Prostate gland (tissue), 2 donors: ENCODE data around the gene ZNF492. TPM values are rescaled to one million over a fixed set of nuclear protein-coding genes. Genes with fewer than 3 reads are reported as not detected.
"Not testable (repeated sequence)": the region's sequence is repeated elsewhere in the genome, so short reads cannot be mapped to it uniquely, and the experiment has no call there.

Source experiments
- DNase-seq: peaks from one replicate; pipeline ENCODE4 v3.0.0-alpha.2; 2019; ENCODE audit warnings: low spot score
- H3K27ac ChIP-seq, 2 donors: fragments of 200-600 bp; sonication (generic); 2 replicates each; pipeline ENCODE4 v1.5.1; 2017 to 2019
- H3K27me3 ChIP-seq: fragments of 200-600 bp; sonication (generic); replicated peaks from 2 replicates; pipeline ENCODE4 v1.5.1; 2019; ENCODE audit not compliant: insufficient read depth
- H3K36me3 ChIP-seq, 2 donors: fragments of 200-600 bp; sonication (generic); 1 replicate in 1 of 2; 2 replicates in 1 of 2; pipeline versions ENCODE4 v1.5.1 to v1.8.1; 2017 to 2019
- H3K4me1 ChIP-seq: fragments of 200-600 bp; sonication (generic); replicated peaks from 2 replicates; pipeline ENCODE4 v1.5.1; 2019
- H3K4me3 ChIP-seq, 2 donors: fragments of 200-600 bp; sonication (generic); 2 replicates each; pipeline ENCODE4 v1.5.1; 2017 to 2019
- H3K9me3 ChIP-seq: fragments of 200-600 bp; sonication (generic); 2 replicates; pipeline ENCODE4 v1.5.1; 2017
- POLR2A ChIP-seq: fragments of 450-650 bp; IDR thresholded peaks from one replicate; pipeline ENCODE4 v1.6.1; 2016; ENCODE audit warnings: antibody characterized with exemption, mild to moderate bottlenecking
- POLR2AphosphoS5 ChIP-seq: sonication (generic); formaldehyde crosslinking; IDR thresholded peaks from one replicate; pipeline ENCODE4 v1.6.1; 2017; ENCODE audit warnings: antibody characterized with exemption
- WGBS: methylation state at CpG from one replicate; pipeline ENCODE4 v1.1.5; 2018; 5-methylcytosine and 5-hydroxymethylcytosine counted together
- intact Hi-C: fragments of 100-400 bp; cut with DNase I; formaldehyde crosslinking; loops from one replicate; pipeline ENCODE4 v1.14.2; 2022
- total RNA-seq, 2 donors: library from RNA; depleted of rRNA; stranded (reverse); fragments of >200 nt; gene quantifications; one replicate each; pipeline ENCODE4 v1.1.0, GENCODE V29; 2016
- TF ChIP-seq, protein P1 (sequence below), 4 experiments: fragments of 200-600 bp in 2 of 4; fragments of 450-650 bp in 2 of 4; sonication (generic) in 2 of 4; IDR thresholded peaks; 1 replicate in 3 of 4; 2 replicates in 1 of 4; pipeline ENCODE4 v1.5.1; 2016 to 2019; ENCODE audit warnings: antibody characterized with exemption in 4 of 4, mild to moderate bottlenecking in 2 of 4, moderate library complexity in 2 of 4

Gene ZNF492
- total RNA-seq, 2 donors from 2014 or later = 0.32 to 0.97 TPM

DNA sequence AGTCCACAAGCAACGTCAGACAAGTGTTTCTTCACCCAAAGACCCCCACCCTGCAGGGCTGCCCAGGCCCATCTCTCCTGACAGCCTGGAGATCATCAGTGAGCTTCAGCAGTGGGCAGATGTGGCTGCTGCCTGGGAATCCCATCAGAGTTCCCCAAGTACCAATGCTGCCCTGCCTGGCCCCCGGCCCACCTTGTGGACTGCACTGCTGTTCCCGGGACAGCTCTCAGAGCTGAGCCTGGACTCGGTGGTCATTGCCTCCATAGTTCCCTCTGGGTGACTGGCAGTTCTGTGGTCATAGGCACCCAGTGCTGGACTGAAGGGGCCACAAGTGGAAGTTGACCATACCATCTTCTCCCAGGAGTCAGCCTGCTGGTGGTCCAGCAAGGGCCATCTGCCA, 24.5 kb upstream of the ZNF492 start:
- intact Hi-C loops = no loop called here
- Histone ChIP-seq H3K4me1 (no peaks in the 10 kb centered on the region), H3K27ac (no peak overlapping the region), H3K4me3 (no peak overlapping the region), H3K36me3 (no peaks in the 10 kb centered on the region), H3K27me3 (no peaks in the 10 kb centered on the region), H3K9me3 (no peaks in the 10 kb centered on the region)
- WGBS = 74% methylated on average over 4 of the region's 4 CpGs
- TF ChIP-seq POLR2A = no peak
- TF ChIP-seq, protein P1, sequence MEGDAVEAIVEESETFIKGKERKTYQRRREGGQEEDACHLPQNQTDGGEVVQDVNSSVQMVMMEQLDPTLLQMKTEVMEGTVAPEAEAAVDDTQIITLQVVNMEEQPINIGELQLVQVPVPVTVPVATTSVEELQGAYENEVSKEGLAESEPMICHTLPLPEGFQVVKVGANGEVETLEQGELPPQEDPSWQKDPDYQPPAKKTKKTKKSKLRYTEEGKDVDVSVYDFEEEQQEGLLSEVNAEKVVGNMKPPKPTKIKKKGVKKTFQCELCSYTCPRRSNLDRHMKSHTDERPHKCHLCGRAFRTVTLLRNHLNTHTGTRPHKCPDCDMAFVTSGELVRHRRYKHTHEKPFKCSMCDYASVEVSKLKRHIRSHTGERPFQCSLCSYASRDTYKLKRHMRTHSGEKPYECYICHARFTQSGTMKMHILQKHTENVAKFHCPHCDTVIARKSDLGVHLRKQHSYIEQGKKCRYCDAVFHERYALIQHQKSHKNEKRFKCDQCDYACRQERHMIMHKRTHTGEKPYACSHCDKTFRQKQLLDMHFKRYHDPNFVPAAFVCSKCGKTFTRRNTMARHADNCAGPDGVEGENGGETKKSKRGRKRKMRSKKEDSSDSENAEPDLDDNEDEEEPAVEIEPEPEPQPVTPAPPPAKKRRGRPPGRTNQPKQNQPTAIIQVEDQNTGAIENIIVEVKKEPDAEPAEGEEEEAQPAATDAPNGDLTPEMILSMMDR (IDR thresholded peaks at IDR 0.05) = no peak
- TF ChIP-seq POLR2AphosphoS5 = no peak
- DNase-seq = no peak

GRCh38 chr19:22610121-22610520, 24.0 kb upstream of the ZNF492 start:
- intact Hi-C loops = no loop called here
- 97% methylated on average over 2 of the region's 2 CpGs for WGBS

DNA sequence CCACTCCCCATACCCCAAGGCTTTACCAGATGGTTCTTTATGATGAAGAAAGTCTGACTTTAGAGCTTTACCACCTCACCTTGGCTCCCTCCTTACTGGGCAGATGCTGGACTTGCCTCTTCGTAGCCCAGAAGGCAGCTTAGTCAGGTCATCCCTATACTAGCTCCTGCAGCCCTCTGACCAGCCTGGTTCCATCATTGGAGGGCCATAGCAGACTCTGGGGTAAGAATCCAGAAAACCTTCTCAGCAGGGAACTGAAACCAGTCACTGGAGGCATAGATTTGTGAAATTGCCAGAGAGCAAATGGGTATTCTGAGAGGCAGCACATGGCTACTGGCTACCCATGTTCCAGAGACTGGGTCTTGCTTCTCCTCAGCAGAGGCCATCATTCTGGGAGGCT, 21.8 kb upstream of the ZNF492 start:
- H3K4me3 ChIP-seq = no peak overlapping the region
- H3K27me3 ChIP-seq = no peaks in the 10 kb centered on the region
- H3K9me3 ChIP-seq = no peaks in the 10 kb centered on the region
- intact Hi-C loops = no loop called here
- no peaks in the 10 kb centered on the region for H3K36me3 ChIP-seq
- no peak for DNase-seq
- H3K27ac ChIP-seq = no peak overlapping the region
- 73% methylated on average over 1 of the region's 1 CpG for WGBS
- TF ChIP-seq POLR2AphosphoS5 (no peak), POLR2A (no peak)
- TF ChIP-seq, protein P1 (IDR thresholded peaks at IDR 0.05) = no peak
- H3K4me1 ChIP-seq = no peaks in the 10 kb centered on the region

More at GRCh38 chr19:22610121-22610520, 24.0 kb upstream of the ZNF492 start:
- no peaks in the 10 kb centered on the region for H3K9me3 ChIP-seq
- H3K4me1 ChIP-seq = no peaks in the 10 kb centered on the region
- H3K27ac ChIP-seq = no peak overlapping the region
- H3K36me3 ChIP-seq = no peaks in the 10 kb centered on the region
- DNase-seq = no peak
- no peaks in the 10 kb centered on the region for H3K27me3 ChIP-seq
- H3K4me3 ChIP-seq = no peak overlapping the region
- TF ChIP-seq, protein P1 (IDR thresholded peaks at IDR 0.05) = no peak
- no peak for TF ChIP-seq POLR2A
- no peak for TF ChIP-seq POLR2AphosphoS5

DNA sequence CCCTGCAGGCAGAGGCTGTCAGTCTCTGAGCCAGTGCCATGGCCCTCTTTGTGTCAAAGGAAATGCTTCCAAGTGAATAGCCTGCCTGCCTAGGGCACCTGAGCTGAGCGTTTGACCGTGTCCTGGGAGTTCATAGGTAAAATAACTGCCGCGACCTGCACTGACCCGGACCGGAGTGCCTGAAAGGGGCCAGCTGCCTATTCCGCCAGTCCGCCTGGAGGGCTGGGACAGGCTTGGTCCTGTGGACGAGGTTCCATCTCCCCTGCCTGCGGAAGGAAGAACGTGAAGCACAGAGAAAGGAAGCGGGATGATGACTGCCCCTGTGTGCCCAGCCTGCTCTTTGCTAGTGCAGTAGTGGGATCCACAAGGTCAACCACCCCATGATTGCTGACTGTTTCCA, 17.5 kb upstream of the ZNF492 start:
- DNase-seq = no peak
- Histone ChIP-seq H3K4me3 (no peak overlapping the region), H3K27ac (no peak overlapping the region), H3K4me1 (no peaks in the 10 kb centered on the region), H3K36me3 (no peaks in the 10 kb centered on the region), H3K9me3 (no peaks in the 10 kb centered on the region), H3K27me3 (no peaks in the 10 kb centered on the region)
- intact Hi-C loops = no loop called here
- WGBS = 95% methylated on average over 12 of the region's 12 CpGs
- no peak for TF ChIP-seq POLR2A
- TF ChIP-seq POLR2AphosphoS5 = no peak
- TF ChIP-seq, protein P1 (IDR thresholded peaks at IDR 0.05) = no peak

DNA sequence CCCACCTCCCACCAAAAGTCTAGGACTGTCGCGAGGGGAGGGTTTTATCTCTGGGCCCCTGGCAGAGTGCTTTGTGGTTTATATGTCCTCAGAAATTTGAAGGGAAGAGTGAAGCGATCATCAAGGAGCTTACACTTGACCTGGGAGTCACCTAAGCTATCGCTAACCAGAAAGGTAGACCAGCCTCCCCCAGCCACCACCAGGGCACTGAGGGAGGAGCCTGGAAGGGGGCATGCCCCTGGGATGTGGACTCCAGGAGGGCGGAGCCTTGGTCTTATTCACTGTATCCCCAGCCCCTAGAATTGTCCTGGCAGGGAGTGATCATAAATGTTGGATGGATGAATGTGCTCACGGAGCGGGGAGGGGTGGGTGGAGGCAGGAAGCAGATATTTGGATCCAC, 16.9 kb upstream of the ZNF492 start:
- whole genome bisulfite sequencing = 86% methylated on average over 7 of the region's 7 CpGs
- H3K27me3 ChIP-seq, intact Hi-C loops: not testable (repeated sequence)

More for the DNA sequence above, 16.9 kb upstream of the ZNF492 start:
- H3K9me3 ChIP-seq, H3K4me3 ChIP-seq, H3K36me3 ChIP-seq, DNase-seq, H3K4me1 ChIP-seq, H3K27ac ChIP-seq: not testable (repeated sequence)
